Activated naive CD8-positive, alpha-beta T cell (primary cell): ENCODE data around the gene SLC25A13.

Source experiments
- H3K27ac Mint-ChIP-seq: one replicate; pipeline ENCODE4 v1.8.0; 2021; ENCODE audit warnings: mixed read lengths
- H3K27me3 Mint-ChIP-seq: one replicate; pipeline ENCODE4 v1.8.0; 2021; ENCODE audit warnings: mixed read lengths
- H3K36me3 Mint-ChIP-seq: one replicate; pipeline ENCODE4 v1.8.0; 2021; ENCODE audit warnings: mixed read lengths
- H3K4me1 Mint-ChIP-seq: one replicate; pipeline ENCODE4 v1.8.0; 2021; ENCODE audit warnings: low read depth, mixed read lengths
- H3K4me3 Mint-ChIP-seq: one replicate; pipeline ENCODE4 v1.8.0; 2021; ENCODE audit warnings: mild to moderate bottlenecking, mixed read lengths
- H3K9me3 Mint-ChIP-seq: one replicate; pipeline ENCODE4 v1.8.0; 2021; ENCODE audit warnings: low read depth, mixed read lengths

The SLC25A13 gene

GRCh38 chr7:96250776-96251361 lies 71.0 kb downstream of the SLC25A13 start:
- Mint-ChIP-seq H3K36me3 (peaks cover 17% of the 10 kb centered on the region), H3K4me1 (peaks cover 14% of the 10 kb centered on the region), H3K27me3 (no peaks in the 10 kb centered on the region), H3K4me3 (no peak overlapping the region), H3K9me3 (no peaks in the 10 kb centered on the region), H3K27ac (no peak overlapping the region)

DNA sequence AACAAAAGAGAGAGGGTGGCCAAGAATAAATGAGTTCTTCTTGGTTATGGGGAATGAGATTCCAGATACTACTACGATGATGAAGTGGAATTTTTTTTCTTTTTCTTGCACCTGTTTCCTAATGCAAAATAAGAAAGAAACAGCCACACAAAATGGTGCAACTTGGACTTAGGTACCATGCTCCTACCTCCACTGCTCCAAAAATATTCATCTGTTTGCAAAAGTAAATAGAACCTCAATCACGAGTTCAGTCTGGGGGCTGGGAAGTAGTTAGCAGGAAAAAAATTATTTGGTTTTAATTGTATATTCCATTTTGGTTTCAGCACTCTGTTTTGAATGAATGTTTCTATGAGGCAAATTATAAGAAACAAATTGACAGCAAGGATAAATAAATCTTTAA lies 73.5 kb downstream of the SLC25A13 start:
- Mint-ChIP-seq H3K27me3 (no peaks in the 10 kb centered on the region), H3K27ac (no peak overlapping the region), H3K4me3 (no peak overlapping the region), H3K4me1 (peaks cover 17% of the 10 kb centered on the region), H3K36me3 (peaks cover 19% of the 10 kb centered on the region), H3K9me3 (no peaks in the 10 kb centered on the region)

DNA sequence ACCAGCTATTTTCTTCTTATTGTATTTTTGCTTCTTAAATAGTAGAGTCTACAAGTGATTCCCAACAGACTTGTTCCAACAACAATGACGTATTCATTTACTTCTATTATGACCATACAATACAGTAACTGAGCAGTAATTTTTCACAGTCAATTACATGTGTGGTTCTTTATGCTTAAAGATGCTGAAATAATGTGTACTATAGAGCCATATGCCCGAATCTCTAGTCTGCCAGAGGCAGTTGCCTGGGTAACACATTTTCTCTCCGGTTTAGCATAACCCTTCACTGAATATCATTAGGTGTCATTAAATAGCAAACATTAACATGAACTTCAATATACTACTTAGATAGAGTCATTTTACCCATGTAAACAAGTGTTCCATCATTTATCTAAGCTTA lies 75.0 kb downstream of the SLC25A13 start:
- peaks cover 16% of the 10 kb centered on the region for H3K36me3 Mint-ChIP-seq
- no peaks in the 10 kb centered on the region for H3K9me3 Mint-ChIP-seq
- H3K27ac Mint-ChIP-seq = no peak overlapping the region
- no peak overlapping the region for H3K4me3 Mint-ChIP-seq
- H3K27me3 Mint-ChIP-seq = no peaks in the 10 kb centered on the region
- peaks cover 25% of the 10 kb centered on the region for H3K4me1 Mint-ChIP-seq

DNA sequence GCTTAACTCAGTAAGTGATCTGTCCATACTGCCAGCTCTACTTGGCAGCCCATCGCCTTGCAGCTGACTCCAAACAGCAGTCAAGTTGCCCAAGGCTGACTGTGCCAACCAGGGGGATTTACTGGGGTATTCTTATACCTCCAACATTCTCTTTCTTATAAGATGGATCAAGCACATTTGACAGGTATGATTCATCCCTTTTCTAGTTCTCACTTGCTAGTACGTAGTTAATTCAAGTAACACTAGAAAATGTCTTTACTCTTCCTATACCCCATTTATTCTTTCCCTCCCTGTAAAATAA lies 77.0 kb downstream of the SLC25A13 start:
- no peaks in the 10 kb centered on the region for H3K9me3 Mint-ChIP-seq
- peaks cover 13% of the 10 kb centered on the region for H3K36me3 Mint-ChIP-seq
- H3K27me3 Mint-ChIP-seq = no peaks in the 10 kb centered on the region
- H3K27ac Mint-ChIP-seq = no peak overlapping the region
- no peak overlapping the region for H3K4me3 Mint-ChIP-seq
- peaks cover 20% of the 10 kb centered on the region for H3K4me1 Mint-ChIP-seq

- Mint-ChIP-seq H3K4me1 (peaks cover 20% of the 10 kb centered on the region), H3K27ac (no peak overlapping the region), H3K36me3 (peaks cover 13% of the 10 kb centered on the region), H3K4me3 (no peak overlapping the region), H3K27me3 (no peaks in the 10 kb centered on the region), H3K9me3 (no peaks in the 10 kb centered on the region)
Measured at GRCh38 chr7:96244244-96244991, 77.5 kb downstream of the SLC25A13 start.

DNA sequence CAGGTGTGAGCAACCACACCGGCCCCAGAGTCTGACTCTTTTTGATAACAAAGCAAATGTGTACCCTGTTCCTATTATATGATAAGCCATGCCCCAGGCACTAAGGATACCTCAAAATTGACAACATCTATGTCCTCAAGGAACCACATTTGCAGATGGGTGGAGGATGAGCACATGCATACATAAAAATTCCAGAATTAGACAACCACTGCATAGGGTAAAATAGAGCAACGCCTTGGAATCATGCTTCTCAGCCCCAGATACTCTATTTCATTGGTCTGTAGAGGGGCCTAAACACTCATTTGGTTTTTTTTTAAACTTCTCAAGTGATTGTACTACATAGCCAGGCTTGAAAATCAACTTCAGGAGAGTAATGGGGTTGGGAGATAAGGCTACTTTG lies 78.7 kb downstream of the SLC25A13 start:
- no peak overlapping the region for H3K4me3 Mint-ChIP-seq
- no peaks in the 10 kb centered on the region for H3K27me3 Mint-ChIP-seq
- no peaks in the 10 kb centered on the region for H3K9me3 Mint-ChIP-seq
- H3K4me1 Mint-ChIP-seq = peaks cover 20% of the 10 kb centered on the region
- no peak overlapping the region for H3K27ac Mint-ChIP-seq
- peaks cover 11% of the 10 kb centered on the region for H3K36me3 Mint-ChIP-seq

DNA sequence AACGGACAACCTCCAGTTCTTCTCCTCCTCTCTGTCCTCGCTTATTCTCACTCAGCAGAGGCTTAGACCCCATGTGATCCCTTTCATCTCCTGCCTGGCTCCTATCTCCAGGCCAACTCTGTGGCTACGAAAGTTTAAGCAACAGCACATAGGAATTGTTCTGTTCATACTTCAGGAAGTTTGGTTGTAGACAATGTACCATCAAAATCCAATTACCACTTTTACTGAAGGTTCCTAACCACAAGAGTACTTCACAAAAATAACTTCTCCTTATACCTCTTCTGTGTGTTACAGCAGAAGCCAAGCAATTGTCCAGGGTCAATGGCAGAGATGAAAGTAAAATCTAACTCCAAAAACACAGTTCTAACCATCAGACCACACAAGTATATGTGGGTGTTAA lies 80.0 kb downstream of the SLC25A13 start:
- H3K9me3 Mint-ChIP-seq = no peaks in the 10 kb centered on the region
- H3K4me1 Mint-ChIP-seq = peaks cover 22% of the 10 kb centered on the region
- H3K4me3 Mint-ChIP-seq = no peak overlapping the region
- H3K27me3 Mint-ChIP-seq = no peaks in the 10 kb centered on the region
- H3K27ac Mint-ChIP-seq = no peak overlapping the region
- H3K36me3 Mint-ChIP-seq = peaks cover 7% of the 10 kb centered on the region

DNA sequence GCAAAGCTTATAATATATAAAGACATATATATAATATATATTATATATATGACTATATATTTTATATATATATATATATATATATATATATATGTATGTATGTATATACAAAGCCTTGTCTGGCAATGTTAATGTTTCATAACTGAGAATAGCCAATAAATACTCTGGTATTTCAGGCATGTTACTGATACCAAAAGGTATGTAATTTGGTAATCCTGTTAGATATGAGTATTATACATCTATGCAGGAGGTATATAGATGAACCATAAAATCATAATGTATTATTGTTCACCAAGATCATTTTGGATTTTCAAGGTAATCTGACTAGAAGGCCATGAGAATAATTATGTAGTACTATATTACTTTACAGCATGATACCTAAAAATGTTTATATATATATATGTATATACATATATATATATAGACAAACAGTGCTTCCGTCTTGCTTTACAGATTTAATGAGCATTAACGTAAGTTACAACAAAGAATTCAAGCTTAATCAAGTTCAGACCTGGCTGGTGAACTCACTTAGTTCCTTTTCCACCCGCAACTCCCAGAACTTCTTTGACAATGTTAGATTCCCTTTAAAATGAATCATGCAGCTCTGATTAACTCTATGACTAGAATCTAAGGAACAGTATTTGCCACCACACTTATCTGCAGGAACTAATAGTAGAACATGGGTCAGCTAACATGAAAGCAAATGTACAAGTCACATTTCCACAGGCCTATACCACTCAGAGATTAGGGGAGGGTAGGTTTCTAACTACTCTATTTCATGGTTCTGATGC lies 82.7 kb downstream of the SLC25A13 start:
- no peak overlapping the region for H3K4me3 Mint-ChIP-seq
- H3K9me3 Mint-ChIP-seq = no peaks in the 10 kb centered on the region
- H3K27ac Mint-ChIP-seq = no peak overlapping the region
- no peaks in the 10 kb centered on the region for H3K27me3 Mint-ChIP-seq
- H3K4me1 Mint-ChIP-seq = peaks cover 28% of the 10 kb centered on the region
- peaks cover 5% of the 10 kb centered on the region for H3K36me3 Mint-ChIP-seq

DNA sequence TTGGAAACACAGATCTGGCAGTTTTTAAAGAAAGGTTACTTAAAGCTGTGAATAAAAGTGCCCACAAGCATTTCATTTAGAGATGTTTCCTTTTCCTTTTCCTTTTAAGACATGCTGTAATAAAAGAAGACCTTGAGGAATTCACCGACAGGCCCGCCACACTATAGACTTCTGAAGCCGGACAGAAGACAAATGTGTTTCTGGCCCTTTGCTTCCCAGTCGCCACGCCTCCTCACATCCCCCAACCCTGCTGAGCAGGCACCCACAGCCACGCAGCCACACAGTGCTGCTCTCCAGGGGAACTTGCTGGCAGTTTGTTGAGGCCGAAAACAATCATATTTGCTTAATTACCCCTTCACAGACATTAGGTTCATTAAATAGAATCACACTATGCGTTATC lies 83.4 kb downstream of the SLC25A13 start:
- no peak overlapping the region for H3K4me3 Mint-ChIP-seq
- H3K36me3 Mint-ChIP-seq = peaks cover 8% of the 10 kb centered on the region
- no peak overlapping the region for H3K27ac Mint-ChIP-seq
- H3K4me1 Mint-ChIP-seq = peaks cover 26% of the 10 kb centered on the region
- H3K9me3 Mint-ChIP-seq = no peaks in the 10 kb centered on the region
- H3K27me3 Mint-ChIP-seq = no peaks in the 10 kb centered on the region

GRCh38 chr7:96237040-96237439 lies 84.9 kb downstream of the SLC25A13 start:
- Mint-ChIP-seq H3K4me1 (peaks cover 14% of the 10 kb centered on the region), H3K4me3 (no peak overlapping the region), H3K27ac (no peak overlapping the region), H3K27me3 (no peaks in the 10 kb centered on the region), H3K36me3 (peaks cover 15% of the 10 kb centered on the region), H3K9me3 (no peaks in the 10 kb centered on the region)

GRCh38 chr7:96236198-96237039 lies 85.5 kb downstream of the SLC25A13 start:
- no peaks in the 10 kb centered on the region for H3K27me3 Mint-ChIP-seq
- H3K4me3 Mint-ChIP-seq = no peak overlapping the region
- no peaks in the 10 kb centered on the region for H3K9me3 Mint-ChIP-seq
- no peak overlapping the region for H3K27ac Mint-ChIP-seq
- peaks cover 18% of the 10 kb centered on the region for H3K36me3 Mint-ChIP-seq
- peaks cover 9% of the 10 kb centered on the region for H3K4me1 Mint-ChIP-seq

- H3K27me3 Mint-ChIP-seq = no peaks in the 10 kb centered on the region
- peaks cover 9% of the 10 kb centered on the region for H3K4me1 Mint-ChIP-seq
- no peak overlapping the region for H3K4me3 Mint-ChIP-seq
- no peak overlapping the region for H3K27ac Mint-ChIP-seq
- H3K9me3 Mint-ChIP-seq = no peaks in the 10 kb centered on the region
- peaks cover 21% of the 10 kb centered on the region for H3K36me3 Mint-ChIP-seq
Measured at GRCh38 chr7:96235281-96235680, 86.6 kb downstream of the SLC25A13 start.

- Mint-ChIP-seq H3K9me3 (no peaks in the 10 kb centered on the region), H3K27me3 (no peaks in the 10 kb centered on the region), H3K4me3 (no peak overlapping the region), H3K4me1 (peaks cover 9% of the 10 kb centered on the region), H3K36me3 (peaks cover 19% of the 10 kb centered on the region), H3K27ac (no peak overlapping the region)
Measured at GRCh38 chr7:96233528-96234154, 88.3 kb downstream of the SLC25A13 start.

GRCh38 chr7:96233084-96233483 lies 88.8 kb downstream of the SLC25A13 start:
- no peaks in the 10 kb centered on the region for H3K9me3 Mint-ChIP-seq
- no peak overlapping the region for H3K4me3 Mint-ChIP-seq
- no peaks in the 10 kb centered on the region for H3K27me3 Mint-ChIP-seq
- H3K4me1 Mint-ChIP-seq = peaks cover 9% of the 10 kb centered on the region
- peak overlapping the region; percentile 25 for H3K27ac Mint-ChIP-seq
- peaks cover 20% of the 10 kb centered on the region for H3K36me3 Mint-ChIP-seq
